ENCODE results near the gene ADAT3. TPM values are rescaled to one million over a fixed set of nuclear protein-coding genes. Genes with fewer than 3 reads are reported as not detected.
"Not testable (repeated sequence)": the region's sequence is repeated elsewhere in the genome, so short reads cannot be mapped to it uniquely, and the experiment has no call there.

The ADAT3 gene
- total RNA-seq, 1 experiment from 2014 or later, result 6.9 TPM

- DNase-seq (ENCODE audit: low spot score), result no peak
These were observed 38.4 kb upstream of the ADAT3 start for GRCh38 chr19:1866693-1867348.

- DNase-seq (ENCODE audit: low spot score), result no peak
These were observed 37.9 kb upstream of the ADAT3 start for GRCh38 chr19:1867349-1867724.

GRCh38 chr19:1868971-1869370 is 36.2 kb upstream of the ADAT3 start:
- no peak for DNase-seq (ENCODE audit: low spot score)

GRCh38 chr19:1871140-1871597 is 34.0 kb upstream of the ADAT3 start:
- DNase-seq (ENCODE audit: low spot score), result no peak

GRCh38 chr19:1871630-1872029 is 33.6 kb upstream of the ADAT3 start:
- no peak for DNase-seq (ENCODE audit: low spot score)

- no peak for DNase-seq (ENCODE audit: low spot score)
These were observed 32.2 kb upstream of the ADAT3 start for GRCh38 chr19:1872807-1873523.

- no peak for DNase-seq (ENCODE audit: low spot score)
These were observed 31.4 kb upstream of the ADAT3 start for GRCh38 chr19:1873524-1874473.

- DNase-seq (ENCODE audit: low spot score), result no peak
These were observed 30.5 kb upstream of the ADAT3 start for GRCh38 chr19:1874554-1875185.

- peak; percentile 17 for DNase-seq (ENCODE audit: low spot score)
These were observed 29.9 kb upstream of the ADAT3 start for GRCh38 chr19:1875265-1875645.

- peak; percentile 82 for DNase-seq (ENCODE audit: low spot score)
These were observed 29.3 kb upstream of the ADAT3 start for GRCh38 chr19:1875646-1876495.

GRCh38 chr19:1876496-1877279 is 28.5 kb upstream of the ADAT3 start:
- DNase-seq (ENCODE audit: low spot score), result not testable (repeated sequence)

GRCh38 chr19:1877280-1877660 is 27.9 kb upstream of the ADAT3 start:
- not testable (repeated sequence) for DNase-seq (ENCODE audit: low spot score)

- not testable (repeated sequence) for DNase-seq (ENCODE audit: low spot score)
These were observed 26.6 kb upstream of the ADAT3 start for GRCh38 chr19:1878583-1878982.

GRCh38 chr19:1879982-1880381 is 25.2 kb upstream of the ADAT3 start:
- DNase-seq (ENCODE audit: low spot score), result not testable (repeated sequence)

- no peak for DNase-seq (ENCODE audit: low spot score)
These were observed 24.4 kb upstream of the ADAT3 start for GRCh38 chr19:1880611-1881392.

- DNase-seq (ENCODE audit: low spot score), result not testable (repeated sequence)
These were observed 23.7 kb upstream of the ADAT3 start for GRCh38 chr19:1881393-1882088.

- no peak for DNase-seq (ENCODE audit: low spot score)
These were observed 23.0 kb upstream of the ADAT3 start for GRCh38 chr19:1882089-1882785.
